ENCODE results near the gene MYEOV.

GRCh38 chr11:69294571-69295078, 670 bp downstream of the MYEOV start:
- TF ChIP-seq EZH2 (IDR thresholded peaks at IDR 0.05; ENCODE audit: low read depth, low read length, severe bottlenecking) = no peak
- TF ChIP-seq RFX5 (IDR thresholded peaks at IDR 0.05; ENCODE audit: borderline replicate concordance, low read depth, low read length) = no peak
- TF ChIP-seq JUND (IDR thresholded peaks at IDR 0.05; ENCODE audit: low read length) = no peak
- TF ChIP-seq, protein P1, sequence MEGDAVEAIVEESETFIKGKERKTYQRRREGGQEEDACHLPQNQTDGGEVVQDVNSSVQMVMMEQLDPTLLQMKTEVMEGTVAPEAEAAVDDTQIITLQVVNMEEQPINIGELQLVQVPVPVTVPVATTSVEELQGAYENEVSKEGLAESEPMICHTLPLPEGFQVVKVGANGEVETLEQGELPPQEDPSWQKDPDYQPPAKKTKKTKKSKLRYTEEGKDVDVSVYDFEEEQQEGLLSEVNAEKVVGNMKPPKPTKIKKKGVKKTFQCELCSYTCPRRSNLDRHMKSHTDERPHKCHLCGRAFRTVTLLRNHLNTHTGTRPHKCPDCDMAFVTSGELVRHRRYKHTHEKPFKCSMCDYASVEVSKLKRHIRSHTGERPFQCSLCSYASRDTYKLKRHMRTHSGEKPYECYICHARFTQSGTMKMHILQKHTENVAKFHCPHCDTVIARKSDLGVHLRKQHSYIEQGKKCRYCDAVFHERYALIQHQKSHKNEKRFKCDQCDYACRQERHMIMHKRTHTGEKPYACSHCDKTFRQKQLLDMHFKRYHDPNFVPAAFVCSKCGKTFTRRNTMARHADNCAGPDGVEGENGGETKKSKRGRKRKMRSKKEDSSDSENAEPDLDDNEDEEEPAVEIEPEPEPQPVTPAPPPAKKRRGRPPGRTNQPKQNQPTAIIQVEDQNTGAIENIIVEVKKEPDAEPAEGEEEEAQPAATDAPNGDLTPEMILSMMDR (IDR thresholded peaks at IDR 0.05; ENCODE audit: control extremely low read depth in 1 of 3, insufficient read depth in 1 of 3, low read depth in 1 of 3, low read length in 3 of 3) = no peak
- TF ChIP-seq ASH2L (IDR thresholded peaks at IDR 0.05; ENCODE audit: low read length) = no peak
- no peak for TF ChIP-seq POLR2A (IDR thresholded peaks at IDR 0.05; ENCODE audit: control extremely low read depth in 1 of 2, low read depth in 2 of 2, low read length in 2 of 2)
- no peak for TF ChIP-seq EP300 (IDR thresholded peaks at IDR 0.05; ENCODE audit: borderline replicate concordance in 1 of 2, low read depth in 2 of 2, low read length in 2 of 2)
- no peak for TF ChIP-seq CHD2 (IDR thresholded peaks at IDR 0.05; ENCODE audit: low read length)

All from H1 (cell line).